Psoas muscle (tissue), 8 donors: Measurements from ENCODE around the gene RGS2. TPM values are rescaled to one million over a fixed set of nuclear protein-coding genes. Genes with fewer than 3 reads are reported as not detected.

Experiments
- ATAC-seq, 4 donors: fragments of 200-7000 bp; cut with Tn5 transposase; one replicate each; pipeline ENCODE4 v1.9.1; 2020; ENCODE audit warnings: moderate library complexity in 3 of 4, mild to moderate bottlenecking in 2 of 4
- DNase-seq, 2 donors: peaks; one replicate each; pipeline ENCODE4 v3.0.0-alpha.2; 2020
- H3K27ac ChIP-seq: fragments of 200-600 bp; one replicate; pipeline ENCODE4 v1.8.0; 2022
- H3K27me3 ChIP-seq, 3 donors: fragments of 200-600 bp in 1 of 3; one replicate each; pipeline versions ENCODE4 v1.6.1 to v1.8.0; 2013 to 2022; ENCODE audit warnings: low read length in 2 of 3, mild to moderate bottlenecking in 2 of 3, moderate library complexity in 1 of 3; ENCODE audit not compliant: insufficient read depth in 3 of 3
- H3K36me3 ChIP-seq, 2 donors: fragments of 200-600 bp in 1 of 2; one replicate each; pipeline versions ENCODE4 v1.6.1 to v1.8.0; 2013 to 2022; ENCODE audit warnings: low read depth in 1 of 2, mild to moderate bottlenecking in 1 of 2, moderate library complexity in 1 of 2; ENCODE audit not compliant: insufficient read depth in 1 of 2
- H3K4me1 ChIP-seq: fragments of 200-600 bp; one replicate; pipeline ENCODE4 v1.8.0; 2022
- H3K4me3 ChIP-seq: fragments of 200-600 bp; one replicate; pipeline ENCODE4 v1.8.0; 2022; ENCODE audit warnings: mild to moderate bottlenecking
- H3K9me3 ChIP-seq: fragments of 200-600 bp; one replicate; pipeline ENCODE4 v1.8.0; 2022
- WGBS, 3 donors: extraction: QIAGEN DNeasy Blood & Tissue Kit; methylation state at CpG; one replicate each; pipeline versions ENCODE4 v1.1.6 to v1.1.7; 2013; 5-methylcytosine and 5-hydroxymethylcytosine counted together
- intact Hi-C, 2 donors: fragments of 100-400 bp; cut with DNase I; formaldehyde crosslinking; loops; one replicate each; pipeline versions ENCODE4 v1.11.0 to v1.14.2; 2022
- polyA plus RNA-seq, 3 donors: library from polyadenylated mRNA; stranded (reverse); fragments of 200-250 nt; gene quantifications; one replicate each; pipeline ENCODE4 v1.2.3, GENCODE V29; 2013
- total RNA-seq, 4 donors: library from RNA; stranded (reverse); fragmentation: NEBNext Ultra II Directional in 2 of 4; extraction: Animal tissue kit (Norgen Biotek cat#: 25700) in 2 of 4; gene quantifications; one replicate each; pipeline versions ENCODE4 v1.2.1 to v1.2.4, GENCODE V29; 2021 to 2023
- TF ChIP-seq, protein P1 (sequence below): fragments of 200-600 bp; IDR thresholded peaks from one replicate; pipeline ENCODE4 v1.8.0; 2022; ENCODE audit warnings: antibody characterized with exemption
- donor health status: healthy with polysubstance abuse.
- donor health status: DM: no; HTN: no; CAD: no; lungs with moderate emphysema.
- donor health status: Bipolar disorder and iron deficiency.
- donor health status: healthy.
- donor health status: DM: yes; HTN: yes; CAD: no.
- donor health status: DM: no; HTN: no; CAD: no.
- donor health status: DM: no; HTN: no; CAD: no.
- donor health status: DM: yes; HTN: yes; CAD: no.

The RGS2 gene
- total and polyA plus RNA-seq, 7 donors: 1.9 to 47.6 (median 3.9) TPM

DNA sequence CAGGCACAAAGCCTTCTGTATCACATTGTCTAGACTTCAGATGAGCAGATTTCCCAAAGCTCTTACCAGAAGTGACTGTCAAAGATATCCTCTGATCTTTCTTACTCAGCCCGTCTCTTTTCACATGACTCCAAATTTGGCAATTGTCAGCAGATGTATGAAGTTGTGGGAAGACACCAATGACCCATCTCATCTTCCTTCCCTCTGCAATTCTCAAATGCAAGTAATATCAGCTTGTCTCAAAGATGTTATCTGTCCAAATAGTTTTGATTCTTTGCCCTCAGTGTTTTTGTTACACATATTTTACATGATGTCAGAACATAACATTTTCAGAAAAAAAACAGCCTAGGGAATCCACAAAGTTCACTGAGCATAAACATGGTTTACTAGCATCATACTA is 45.1 kb upstream of the RGS2 start:
- Histone ChIP-seq H3K4me1 (no peaks in the 10 kb centered on the region), H3K4me3 (no peak overlapping the region), H3K9me3 (no peaks in the 10 kb centered on the region), H3K27me3 (no peaks in the 10 kb centered on the region), H3K27ac (no peak overlapping the region), H3K36me3 (no peaks in the 10 kb centered on the region)
- intact Hi-C loops: no loop called here
- ATAC-seq (no peak), DNase-seq (no peak)
- TF ChIP-seq, protein P1, sequence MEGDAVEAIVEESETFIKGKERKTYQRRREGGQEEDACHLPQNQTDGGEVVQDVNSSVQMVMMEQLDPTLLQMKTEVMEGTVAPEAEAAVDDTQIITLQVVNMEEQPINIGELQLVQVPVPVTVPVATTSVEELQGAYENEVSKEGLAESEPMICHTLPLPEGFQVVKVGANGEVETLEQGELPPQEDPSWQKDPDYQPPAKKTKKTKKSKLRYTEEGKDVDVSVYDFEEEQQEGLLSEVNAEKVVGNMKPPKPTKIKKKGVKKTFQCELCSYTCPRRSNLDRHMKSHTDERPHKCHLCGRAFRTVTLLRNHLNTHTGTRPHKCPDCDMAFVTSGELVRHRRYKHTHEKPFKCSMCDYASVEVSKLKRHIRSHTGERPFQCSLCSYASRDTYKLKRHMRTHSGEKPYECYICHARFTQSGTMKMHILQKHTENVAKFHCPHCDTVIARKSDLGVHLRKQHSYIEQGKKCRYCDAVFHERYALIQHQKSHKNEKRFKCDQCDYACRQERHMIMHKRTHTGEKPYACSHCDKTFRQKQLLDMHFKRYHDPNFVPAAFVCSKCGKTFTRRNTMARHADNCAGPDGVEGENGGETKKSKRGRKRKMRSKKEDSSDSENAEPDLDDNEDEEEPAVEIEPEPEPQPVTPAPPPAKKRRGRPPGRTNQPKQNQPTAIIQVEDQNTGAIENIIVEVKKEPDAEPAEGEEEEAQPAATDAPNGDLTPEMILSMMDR: no peak
- 50 to 58% (median 57%) methylated on average over 1 of the region's 1 CpG for WGBS, 3 donors

- H3K36me3 ChIP-seq: no peaks in the 10 kb centered on the region
- H3K4me1 ChIP-seq: no peaks in the 10 kb centered on the region
- intact Hi-C loops: no loop called here
- H3K27ac ChIP-seq: no peak overlapping the region
- WGBS, 3 donors: 75 to 88% (median 82%) methylated on average over 2 of the region's 2 CpGs
- H3K9me3 ChIP-seq: no peaks in the 10 kb centered on the region
- no peaks in the 10 kb centered on the region for H3K27me3 ChIP-seq
- ATAC-seq (no peak), DNase-seq (no peak)
- no peak overlapping the region for H3K4me3 ChIP-seq
- TF ChIP-seq, protein P1: no peak
Measured at GRCh38 chr1:192764675-192765074, 44.2 kb upstream of the RGS2 start.

DNA sequence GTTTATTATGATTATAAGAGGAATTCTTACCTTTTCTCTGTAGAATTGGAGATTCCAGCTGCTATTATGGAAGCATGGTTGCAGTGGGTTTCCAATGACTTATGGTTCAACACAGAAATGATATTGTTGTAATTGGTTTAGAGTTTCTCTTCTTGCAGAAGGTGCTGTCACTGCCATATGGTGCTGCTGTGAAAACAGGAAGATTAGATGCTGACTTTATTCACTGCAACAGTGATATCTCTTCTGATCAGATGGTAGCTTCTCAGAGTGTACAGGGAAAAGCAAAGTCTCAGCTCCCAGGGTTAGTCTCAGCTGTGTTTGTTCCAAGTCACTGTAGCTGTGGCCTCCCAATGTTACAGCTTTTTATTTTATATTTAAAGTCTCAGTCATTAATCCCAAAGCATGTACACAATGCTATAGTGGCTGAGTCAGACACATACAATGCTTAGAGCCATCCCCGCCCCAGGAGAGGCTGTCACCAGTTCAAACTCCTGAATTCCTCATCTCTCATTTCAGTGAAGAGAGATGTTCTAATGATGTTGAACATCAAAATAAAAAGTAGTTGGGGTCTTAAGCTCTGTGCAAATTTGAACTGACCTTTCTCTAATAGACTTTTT is 42.7 kb upstream of the RGS2 start:
- ATAC-seq (no peak), DNase-seq (no peak)
- WGBS, 3 donors: 77 to 91% (median 83%) methylated on average over 1 of the region's 1 CpG
- Histone ChIP-seq H3K36me3 (no peaks in the 10 kb centered on the region), H3K4me1 (no peaks in the 10 kb centered on the region), H3K27ac (no peak overlapping the region), H3K9me3 (no peaks in the 10 kb centered on the region), H3K27me3 (no peaks in the 10 kb centered on the region), H3K4me3 (no peak overlapping the region)
- TF ChIP-seq, protein P1: no peak
- intact Hi-C loops: no loop called here

GRCh38 chr1:192766876-192767275 is 42.0 kb upstream of the RGS2 start:
- 72 to 86% (median 85%) methylated on average over 3 of the region's 3 CpGs for WGBS, 3 donors
- ATAC-seq: no peak
- TF ChIP-seq, protein P1: no peak
- H3K27ac ChIP-seq: no peak overlapping the region
- no peaks in the 10 kb centered on the region for H3K4me1 ChIP-seq
- H3K36me3 ChIP-seq: no peaks in the 10 kb centered on the region
- H3K4me3 ChIP-seq: no peak overlapping the region
- intact Hi-C loops: no loop called here
- no peaks in the 10 kb centered on the region for H3K27me3 ChIP-seq
- H3K9me3 ChIP-seq: no peaks in the 10 kb centered on the region
- no peak for DNase-seq

GRCh38 chr1:192767798-192768197 is 41.0 kb upstream of the RGS2 start:
- Histone ChIP-seq H3K9me3 (no peaks in the 10 kb centered on the region), H3K4me1 (no peaks in the 10 kb centered on the region), H3K4me3 (no peak overlapping the region), H3K36me3 (no peaks in the 10 kb centered on the region), H3K27ac (no peak overlapping the region), H3K27me3 (no peaks in the 10 kb centered on the region)
- DNase-seq: no peak
- intact Hi-C loops: no loop called here
- 87 to 92% (median 92%) methylated on average over 2 of the region's 2 CpGs for WGBS, 3 donors
- ATAC-seq: no peak
- TF ChIP-seq, protein P1: no peak
